HG03045 (cell line): ENCODE measurements around the gene ERAS.

Source experiments
- ATAC-seq: cut with Tn5 transposase; IDR thresholded peaks from one replicate; pipeline ENCODE4 v1.9.1; 2021; ENCODE audit warnings: mild to moderate bottlenecking, moderate library complexity; ENCODE audit not compliant: unreplicated experiment

Gene ERAS, protein sequence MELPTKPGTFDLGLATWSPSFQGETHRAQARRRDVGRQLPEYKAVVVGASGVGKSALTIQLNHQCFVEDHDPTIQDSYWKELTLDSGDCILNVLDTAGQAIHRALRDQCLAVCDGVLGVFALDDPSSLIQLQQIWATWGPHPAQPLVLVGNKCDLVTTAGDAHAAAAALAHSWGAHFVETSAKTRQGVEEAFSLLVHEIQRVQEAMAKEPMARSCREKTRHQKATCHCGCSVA

DNA sequence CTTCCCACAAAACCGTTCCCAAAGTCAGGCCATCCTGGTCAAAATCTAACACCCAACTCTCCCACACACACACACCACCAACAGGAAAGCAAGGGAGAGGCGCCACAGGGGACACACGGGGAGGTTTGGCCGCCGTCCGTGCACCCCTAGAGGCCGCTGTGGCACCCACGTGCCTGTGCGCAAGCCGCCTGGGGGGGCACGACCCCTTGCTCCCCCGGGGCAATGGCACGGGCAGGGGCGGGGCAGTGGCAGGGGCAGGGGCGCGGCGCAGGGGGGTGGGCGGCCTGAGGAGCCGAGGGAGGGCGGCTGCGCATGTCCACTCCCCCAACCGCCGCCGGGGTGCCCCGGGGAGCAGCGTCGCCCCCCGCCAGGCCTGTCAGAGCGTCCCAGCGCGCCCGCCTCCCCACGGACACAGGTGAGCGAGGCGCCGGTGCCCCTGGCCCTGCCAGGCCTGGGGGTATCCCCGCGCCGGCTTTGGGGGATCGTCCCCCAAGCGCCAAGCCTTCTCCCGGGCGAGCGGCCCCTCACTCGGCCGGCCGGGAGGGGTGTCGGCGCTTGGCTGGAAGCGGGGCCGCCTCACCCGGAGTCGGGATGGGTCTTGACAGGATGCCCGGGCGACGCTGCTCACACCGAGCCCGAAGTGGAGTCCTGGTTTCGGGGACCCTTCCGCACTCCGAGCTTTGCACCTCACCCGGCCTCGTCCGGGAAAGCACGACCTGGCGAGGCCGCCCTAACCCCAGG lies at the start of gene ERAS:
TSS of gene ERAS (plus strand) at position 379 of the 741 bp plus-strand sequence. CDS start 2,611 bp downstream, outside the sequence.
- no peak for ATAC-seq

- no peak for ATAC-seq
Observed at GRCh38 chrX:48776818-48777439, 49.4 kb upstream of the ERAS start.

DNA sequence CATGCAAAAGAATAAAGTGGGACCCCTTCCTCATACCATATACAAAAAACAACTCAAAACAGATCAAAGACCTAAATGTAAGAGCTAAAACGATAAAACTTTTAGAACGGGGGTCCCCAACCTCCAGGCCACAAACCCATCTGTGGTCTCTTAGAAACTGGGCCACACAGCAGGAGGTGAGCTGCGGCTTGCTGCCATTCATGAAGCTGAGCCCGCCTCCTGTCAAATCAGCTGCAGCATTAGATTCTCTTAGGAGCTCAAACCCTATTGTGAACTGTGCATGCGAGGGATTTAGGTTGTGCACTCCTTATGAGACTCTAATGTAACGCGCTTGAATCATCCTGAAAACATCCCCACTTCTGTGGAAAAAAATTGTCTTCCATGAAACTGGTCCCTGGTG lies 46.9 kb upstream of the ERAS start:
- no peak for ATAC-seq

DNA sequence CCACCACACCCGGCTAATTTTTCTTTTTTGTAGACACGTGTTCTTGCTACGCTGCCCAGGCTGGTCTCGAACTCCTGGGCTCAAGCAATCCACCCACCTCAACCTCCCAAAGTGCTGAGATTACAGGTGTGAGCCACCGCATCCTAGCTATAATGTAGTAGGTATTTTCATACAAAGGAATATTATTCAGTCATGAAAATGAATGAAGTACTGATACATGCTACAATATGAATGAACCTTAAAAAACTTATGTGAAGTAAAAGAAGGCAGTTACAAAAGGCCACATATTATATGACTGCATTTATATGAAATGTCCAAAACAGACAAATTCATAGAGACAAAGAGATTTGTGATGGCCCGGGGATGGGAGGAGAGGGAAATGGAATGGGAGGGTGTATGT lies 44.6 kb upstream of the ERAS start:
- no peak for ATAC-seq

DNA sequence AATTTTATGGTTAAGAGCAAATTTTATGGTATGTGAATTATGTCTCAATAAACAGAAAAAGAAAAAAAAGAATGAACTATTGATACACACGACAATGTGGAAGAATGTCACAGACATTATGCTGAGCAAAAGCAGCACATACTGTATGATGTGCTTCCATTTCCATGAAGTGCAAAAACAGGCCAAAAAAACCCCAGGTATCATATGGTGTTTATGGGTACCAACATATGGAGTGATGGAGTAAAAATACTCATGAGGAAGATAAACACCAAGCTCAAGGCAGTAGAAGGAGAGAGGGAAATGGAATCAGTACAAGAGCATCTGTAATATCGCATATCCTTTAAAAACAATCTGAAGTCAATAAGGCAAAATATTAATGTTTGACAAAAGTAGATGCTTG lies 44.1 kb upstream of the ERAS start:
- no peak for ATAC-seq

DNA sequence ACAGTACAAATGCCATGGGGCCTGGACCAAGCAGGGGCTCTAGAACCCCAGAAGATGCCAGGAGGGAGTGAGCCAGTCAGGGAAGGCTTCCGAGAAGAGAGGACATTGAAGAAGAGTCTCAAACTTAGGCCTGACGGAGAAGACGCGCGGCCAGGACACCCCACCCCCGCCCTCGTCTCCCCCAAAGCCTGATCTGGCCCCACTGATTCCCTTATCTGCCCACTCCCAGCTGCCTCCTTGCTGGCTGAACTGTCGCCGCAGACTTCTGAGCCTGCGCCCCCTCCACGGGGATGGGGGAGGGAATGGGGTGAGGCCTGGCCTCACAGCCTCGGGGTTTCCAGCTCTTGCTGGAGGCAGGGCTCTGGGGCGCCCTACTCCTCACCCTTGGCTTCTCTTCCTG lies 43.5 kb upstream of the ERAS start:
- ATAC-seq = no peak

GRCh38 chrX:48784726-48785125 lies 41.6 kb upstream of the ERAS start:
- no peak for ATAC-seq

DNA sequence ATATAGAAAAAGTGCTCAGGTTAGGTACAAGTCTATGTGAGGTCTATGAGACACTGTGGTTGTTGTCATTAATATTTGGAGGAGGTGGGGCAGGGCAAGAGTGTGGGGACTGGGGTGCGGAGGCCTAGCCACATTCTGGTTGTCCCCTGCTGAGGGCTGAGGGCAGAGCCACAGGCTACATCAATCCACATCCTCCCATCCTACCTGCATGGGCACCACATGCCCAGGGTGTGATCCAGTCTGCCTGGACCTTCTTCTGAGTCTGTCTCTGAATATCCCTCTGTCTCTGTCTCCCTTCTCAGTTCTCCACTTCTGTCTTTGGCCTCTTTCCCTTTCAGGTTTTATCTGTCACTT lies 41.1 kb upstream of the ERAS start:
- ATAC-seq = no peak

DNA sequence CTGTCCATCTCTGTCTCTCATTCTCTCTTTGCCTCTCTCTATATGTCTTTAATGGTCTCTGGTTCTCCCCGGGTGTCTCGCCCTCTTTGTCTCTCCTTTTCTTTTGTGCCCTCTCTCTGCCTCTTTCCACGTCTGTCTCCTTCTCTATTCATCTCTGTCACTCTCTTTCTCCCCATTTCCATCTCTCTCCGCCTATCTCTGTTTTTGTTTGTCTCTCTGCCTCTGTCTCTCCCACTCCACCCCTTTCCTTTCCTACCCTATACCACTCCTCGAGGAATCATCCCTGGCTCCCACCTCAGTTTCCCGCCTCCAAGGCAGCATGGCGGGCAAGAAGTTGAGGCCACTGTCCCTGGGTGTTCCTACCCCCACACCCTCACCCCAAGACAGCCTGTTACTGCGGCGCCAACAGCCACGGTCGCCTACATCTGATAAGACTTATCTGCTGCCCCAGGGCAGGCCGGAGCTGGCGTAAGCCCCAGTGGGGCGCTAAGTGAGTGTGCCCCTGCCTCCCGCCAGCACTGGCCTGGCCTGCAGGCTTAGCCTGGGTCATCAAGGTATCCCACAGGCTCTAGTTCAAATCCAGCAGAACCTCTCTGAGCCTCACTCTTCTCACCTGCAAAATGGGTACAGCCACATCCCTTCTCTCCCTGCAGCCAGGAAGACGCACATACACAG lies 40.6 kb upstream of the ERAS start:
- ATAC-seq = no peak

- ATAC-seq = no peak
Observed at GRCh38 chrX:48786341-48786800, 39.9 kb upstream of the ERAS start, which contains the start of gene GATA1. TSS of gene GATA1 (plus strand) at chrX:48786590. CDS start at chrX:48791110, 4,520 bp downstream.

DNA sequence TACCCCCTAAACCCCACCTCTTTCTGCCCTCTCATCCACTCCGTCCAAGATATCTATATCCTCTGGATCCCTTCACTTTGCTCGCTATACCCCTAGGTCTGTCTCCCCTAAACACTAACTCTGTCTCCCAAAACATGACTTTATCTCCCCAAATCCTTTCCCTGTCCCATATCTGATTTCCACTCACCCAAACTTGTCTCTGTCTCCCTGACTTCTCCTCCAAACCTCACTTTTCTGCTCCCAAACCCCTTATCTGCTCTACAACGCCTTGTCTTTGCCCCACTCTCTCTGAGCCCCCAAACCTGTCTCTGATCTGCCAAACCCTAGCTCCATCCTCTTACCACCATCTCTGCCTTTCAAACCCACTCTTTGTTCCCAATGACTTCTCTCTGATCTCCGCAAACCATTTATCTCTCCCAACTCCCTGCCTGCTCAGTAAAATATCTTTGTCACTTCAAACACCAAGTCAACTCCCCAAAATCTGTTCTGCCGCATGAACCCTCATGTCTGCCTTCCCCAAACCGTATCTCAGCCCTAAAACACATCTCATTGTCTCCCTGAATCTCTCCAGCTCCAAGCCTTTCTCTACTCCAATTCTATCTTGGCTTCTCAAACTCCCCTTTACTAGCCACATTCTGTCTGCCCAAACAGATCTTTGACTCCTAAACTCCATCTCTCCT lies 39.3 kb upstream of the ERAS start:
- ATAC-seq = no peak

- ATAC-seq = no peak
Observed at GRCh38 chrX:48787505-48788443, 38.5 kb upstream of the ERAS start.

DNA sequence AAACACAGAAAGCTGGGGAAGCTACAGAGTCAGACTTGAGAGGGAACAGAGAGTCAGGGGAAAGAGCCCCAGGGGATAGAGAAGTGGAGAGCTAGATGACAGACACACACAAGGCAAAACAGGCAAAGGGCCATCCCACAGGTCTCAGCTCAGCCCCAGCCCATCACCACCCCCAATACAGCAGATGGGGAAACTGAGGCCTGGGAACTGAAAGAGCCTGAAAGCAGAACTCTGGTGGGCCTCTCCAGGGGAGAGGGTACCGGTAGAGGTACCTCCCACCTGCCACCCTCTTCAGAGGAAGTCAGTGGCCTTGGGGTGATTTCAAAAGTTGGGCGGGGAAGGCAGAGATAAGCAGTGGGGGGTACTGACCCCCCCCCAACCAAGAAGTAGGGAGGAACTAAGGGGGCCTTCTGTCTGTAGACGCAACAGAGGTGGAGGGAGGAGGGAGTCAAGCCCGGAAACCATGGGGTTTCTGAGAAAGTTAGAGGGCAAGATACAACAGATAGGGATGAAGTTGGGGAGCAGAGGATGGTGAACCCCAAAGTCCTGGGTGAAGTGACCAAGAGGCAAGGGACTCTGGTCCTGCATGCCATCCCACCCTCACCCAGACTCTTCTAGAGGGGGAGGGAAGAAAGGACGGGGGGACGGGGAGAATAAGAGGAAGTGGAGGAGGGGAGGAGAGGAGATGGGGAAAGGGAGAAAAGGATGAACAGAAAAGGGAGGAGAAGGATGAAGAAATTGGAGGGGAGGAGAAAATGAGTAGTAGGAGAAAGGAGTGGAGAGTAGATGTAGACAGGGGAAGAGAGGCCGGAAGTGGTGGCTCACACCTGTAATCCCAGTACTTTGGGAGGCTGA lies 36.7 kb upstream of the ERAS start:
- ATAC-seq = no peak

DNA sequence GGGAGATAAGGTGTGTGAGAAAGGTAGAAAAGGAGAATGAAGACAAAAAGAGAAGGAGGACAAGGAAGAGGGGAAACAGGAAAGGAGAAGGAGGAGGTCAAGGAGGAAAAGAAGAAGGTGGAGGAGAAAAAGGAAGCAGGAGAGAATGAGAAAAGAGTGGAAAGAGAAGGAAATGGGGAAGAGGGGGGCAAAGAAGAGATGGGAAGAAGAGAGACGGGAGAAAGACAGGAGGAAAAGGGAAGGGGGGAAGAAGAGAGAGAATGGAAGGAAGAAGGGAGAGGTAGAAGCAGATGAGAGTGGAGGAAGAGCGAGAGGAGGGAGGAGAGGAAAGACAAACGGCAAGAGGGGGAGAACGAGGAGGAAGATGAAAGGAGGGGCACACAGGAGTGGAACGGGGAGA lies 35.8 kb upstream of the ERAS start:
- ATAC-seq = no peak

GRCh38 chrX:48791063-48791820 lies 35.1 kb upstream of the ERAS start:
- no peak for ATAC-seq

DNA sequence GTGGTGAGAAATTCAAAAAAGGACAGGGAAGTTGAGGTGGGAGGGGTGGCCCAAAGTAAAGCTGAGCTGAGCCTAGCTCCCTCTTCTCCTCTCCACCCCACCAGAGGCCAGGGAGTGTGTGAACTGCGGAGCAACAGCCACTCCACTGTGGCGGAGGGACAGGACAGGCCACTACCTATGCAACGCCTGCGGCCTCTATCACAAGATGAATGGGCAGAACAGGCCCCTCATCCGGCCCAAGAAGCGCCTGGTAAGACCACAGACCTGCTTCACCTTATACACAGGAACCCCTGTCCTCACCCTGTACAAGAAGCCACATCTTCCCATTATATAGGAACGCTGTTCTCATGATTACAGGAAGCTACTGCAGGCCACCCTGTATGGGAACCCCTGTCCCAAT lies 34.1 kb upstream of the ERAS start:
- ATAC-seq = no peak

- no peak for ATAC-seq
Observed at GRCh38 chrX:48793935-48794334, 32.4 kb upstream of the ERAS start.

DNA sequence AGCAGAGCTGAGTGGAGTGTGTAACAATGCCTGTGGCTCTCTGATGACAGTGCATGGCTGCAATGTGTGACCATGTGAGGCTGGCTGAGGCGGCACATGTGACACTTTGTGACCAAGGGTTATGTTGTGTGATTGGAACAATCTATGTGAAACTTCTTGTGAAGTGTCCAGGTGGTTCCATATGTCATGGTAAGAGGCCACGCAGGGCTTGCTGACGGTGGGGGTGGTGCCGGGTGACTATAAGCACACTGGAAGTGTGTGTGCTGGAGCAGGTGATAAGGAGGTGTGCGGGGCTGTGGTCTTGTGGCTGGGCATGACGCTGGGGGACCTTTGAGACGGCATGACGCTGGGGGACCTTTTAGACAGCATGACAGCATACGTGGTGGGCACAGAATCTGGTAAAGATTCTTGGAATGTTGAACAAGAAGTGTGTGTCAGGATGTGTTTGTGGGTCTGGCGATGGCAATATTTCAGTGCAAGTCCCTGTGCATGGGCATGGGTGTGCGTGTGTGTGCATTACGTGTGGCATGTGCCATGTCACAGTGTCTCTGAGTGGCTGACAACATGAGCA lies 31.9 kb upstream of the ERAS start:
- no peak for ATAC-seq
